Measurements from ENCODE around the gene PRKG2. TPM values are rescaled to one million over a fixed set of nuclear protein-coding genes. Genes with fewer than 3 reads are reported as not detected.

PRKG2 gene
- total RNA-seq, 4 donors from 2014 or later: 7.3 to 11.2 (median 8.8) TPM

GRCh38 chr4:81198609-81199008 is 16.4 kb downstream of the PRKG2 start:
- Histone ChIP-seq H3K36me3 (no peaks in the 10 kb centered on the region), H3K27me3 (no peaks in the 10 kb centered on the region), H3K4me1 (peaks cover 0 to 74% (median 67%) of the 10 kb centered on the region in 4 donors), H3K4me3 (no peak overlapping the region), H3K27ac (replicated peaks in 1 of 4) (peak overlapping the region; percentile 69 to 79 (median 76)), H3K9me3 (no peaks in the 10 kb centered on the region)
- intact Hi-C loops (cut with DNase I): no loop called here
- TF ChIP-seq CTCF (IDR thresholded peaks at IDR 0.05): no peak
- TF ChIP-seq EP300 (IDR thresholded peaks at IDR 0.05): no peak
- WGBS: 84% methylated on average over 1 of the region's 1 CpG
- DNase-seq (ENCODE audit: extremely low spot score): no peak

GRCh38 chr4:81197864-81198524 is 17.0 kb downstream of the PRKG2 start:
- Histone ChIP-seq H3K4me3 (no peak overlapping the region), H3K36me3 (no peaks in the 10 kb centered on the region), H3K27ac (replicated peaks in 1 of 4) (peak overlapping the region; percentile 69 to 79 (median 76)), H3K4me1 (peaks cover 0 to 71% (median 66%) of the 10 kb centered on the region in 4 donors), H3K27me3 (no peaks in the 10 kb centered on the region), H3K9me3 (no peaks in the 10 kb centered on the region)
- WGBS: 23% methylated on average over 4 of the region's 4 CpGs
- DNase-seq (ENCODE audit: extremely low spot score): no peak
- intact Hi-C loops (cut with DNase I): no loop called here
- TF ChIP-seq POLR2AphosphoS5 (IDR thresholded peaks at IDR 0.05): no peak
- no peak for TF ChIP-seq POLR2A (IDR thresholded peaks at IDR 0.05; ENCODE audit: low read depth)
- TF ChIP-seq EP300 (IDR thresholded peaks at IDR 0.05): no peak
- TF ChIP-seq CTCF (IDR thresholded peaks at IDR 0.05): no peak

GRCh38 chr4:81196126-81196650 is 18.8 kb downstream of the PRKG2 start:
- H3K27me3 ChIP-seq: no peaks in the 10 kb centered on the region
- intact Hi-C loops (cut with DNase I): no loop called here
- TF ChIP-seq POLR2A (IDR thresholded peaks at IDR 0.05; ENCODE audit: low read depth) (no peak), CTCF (IDR thresholded peaks at IDR 0.05) (no peak), EP300 (IDR thresholded peaks at IDR 0.05) (no peak), POLR2AphosphoS5 (IDR thresholded peaks at IDR 0.05) (no peak)
- DNase-seq (ENCODE audit: extremely low spot score): no peak
- peaks cover 0 to 66% (median 56%) of the 10 kb centered on the region in 4 donors for H3K4me1 ChIP-seq
- no peaks in the 10 kb centered on the region for H3K36me3 ChIP-seq
- peak overlapping the region; percentile 69 to 79 (median 76) for H3K27ac ChIP-seq (replicated peaks in 1 of 4)
- 68% methylated on average over 3 of the region's 3 CpGs for WGBS
- no peak overlapping the region for H3K4me3 ChIP-seq
- H3K9me3 ChIP-seq: no peaks in the 10 kb centered on the region

GRCh38 chr4:81195475-81195874 is 19.5 kb downstream of the PRKG2 start:
- WGBS: 43% methylated on average over 6 of the region's 6 CpGs
- H3K36me3 ChIP-seq: no peaks in the 10 kb centered on the region
- peak overlapping the region; percentile 69 to 79 (median 76) for H3K27ac ChIP-seq (replicated peaks in 1 of 4)
- no peaks in the 10 kb centered on the region for H3K27me3 ChIP-seq
- H3K4me3 ChIP-seq: peak overlapping the region in 1 of 4 donors; percentile 9
- no peak for TF ChIP-seq POLR2A (IDR thresholded peaks at IDR 0.05; ENCODE audit: low read depth)
- TF ChIP-seq POLR2AphosphoS5 (IDR thresholded peaks at IDR 0.05): peak in 1 of 2 donors; percentile 52
- intact Hi-C loops (cut with DNase I): no loop called here
- H3K4me1 ChIP-seq: peaks cover 0 to 66% (median 56%) of the 10 kb centered on the region in 4 donors
- no peaks in the 10 kb centered on the region for H3K9me3 ChIP-seq
- no peak for DNase-seq (ENCODE audit: extremely low spot score)

- H3K27ac ChIP-seq (replicated peaks in 1 of 4): peak overlapping the region in 2 of 4 donors; percentile 76 to 79
These were observed 20.7 kb downstream of the PRKG2 start for GRCh38 chr4:81194286-81194685.

More at GRCh38 chr4:81194286-81194685, 20.7 kb downstream of the PRKG2 start:
- Histone ChIP-seq H3K36me3 (no peaks in the 10 kb centered on the region), H3K9me3 (no peaks in the 10 kb centered on the region), H3K4me3 (no peak overlapping the region), H3K4me1 (peaks cover 0 to 55% (median 47%) of the 10 kb centered on the region in 4 donors), H3K27me3 (no peaks in the 10 kb centered on the region)
- no peak for TF ChIP-seq EP300 (IDR thresholded peaks at IDR 0.05)
- WGBS: 72% methylated on average over 3 of the region's 3 CpGs
- no peak for DNase-seq (ENCODE audit: extremely low spot score)
- intact Hi-C loops (cut with DNase I): no loop called here
